ENCODE results near the gene TPST2. TPM values are rescaled to one million over a fixed set of nuclear protein-coding genes. Genes with fewer than 3 reads are reported as not detected.

The TPST2 gene
- total RNA-seq, 1 donor from 2014 or later, result 18.5 TPM

GRCh38 chr22:26545827-26546226 is 44.1 kb downstream of the TPST2 start:
- Mint-ChIP-seq H3K27me3 (ENCODE audit: low read depth) (no peaks in the 10 kb centered on the region), H3K36me3 (peaks cover 2% of the 10 kb centered on the region), H3K9me3 (no peaks in the 10 kb centered on the region), H3K4me1 (peaks cover 5% of the 10 kb centered on the region), H3K27ac (peak overlapping the region; percentile 5), H3K4me3 (no peak overlapping the region)
- no peak for TF ChIP-seq CTCF (IDR thresholded peaks at IDR 0.05; ENCODE audit: unreplicated experiment)
- no peak for DNase-seq (ENCODE audit: low spot score in 2 of 2, unreplicated experiment in 2 of 2)

- H3K4me1 Mint-ChIP-seq, result peaks cover 5% of the 10 kb centered on the region
- peaks cover 2% of the 10 kb centered on the region for H3K36me3 Mint-ChIP-seq
- no peaks in the 10 kb centered on the region for H3K27me3 Mint-ChIP-seq (ENCODE audit: low read depth)
- TF ChIP-seq CTCF (IDR thresholded peaks at IDR 0.05; ENCODE audit: unreplicated experiment), result no peak
- no peaks in the 10 kb centered on the region for H3K9me3 Mint-ChIP-seq
- no peak overlapping the region for H3K4me3 Mint-ChIP-seq
- H3K27ac Mint-ChIP-seq, result no peak overlapping the region
- no peak for DNase-seq (ENCODE audit: low spot score in 2 of 2, unreplicated experiment in 2 of 2)
Observed at GRCh38 chr22:26545385-26545784, 44.5 kb downstream of the TPST2 start.

GRCh38 chr22:26544489-26544888 is 45.4 kb downstream of the TPST2 start:
- no peak for TF ChIP-seq CTCF (IDR thresholded peaks at IDR 0.05; ENCODE audit: unreplicated experiment)
- DNase-seq (ENCODE audit: low spot score in 2 of 2, unreplicated experiment in 2 of 2), result no peak
- Mint-ChIP-seq H3K4me3 (no peak overlapping the region), H3K4me1 (peaks cover 5% of the 10 kb centered on the region), H3K9me3 (no peaks in the 10 kb centered on the region), H3K36me3 (peaks cover 2% of the 10 kb centered on the region), H3K27me3 (ENCODE audit: low read depth) (no peaks in the 10 kb centered on the region), H3K27ac (peak overlapping the region; percentile 25)

- Mint-ChIP-seq H3K36me3 (peaks cover 2% of the 10 kb centered on the region), H3K9me3 (no peaks in the 10 kb centered on the region), H3K4me3 (no peak overlapping the region), H3K27me3 (ENCODE audit: low read depth) (no peaks in the 10 kb centered on the region), H3K27ac (no peak overlapping the region), H3K4me1 (no peaks in the 10 kb centered on the region)
- no peak for TF ChIP-seq CTCF (IDR thresholded peaks at IDR 0.05; ENCODE audit: unreplicated experiment)
- DNase-seq (ENCODE audit: low spot score in 2 of 2, unreplicated experiment in 2 of 2), result no peak
Observed at GRCh38 chr22:26542831-26543230, 47.1 kb downstream of the TPST2 start.

GRCh38 chr22:26541167-26541819 is 48.6 kb downstream of the TPST2 start:
- Mint-ChIP-seq H3K27me3 (ENCODE audit: low read depth) (no peaks in the 10 kb centered on the region), H3K36me3 (peaks cover 4% of the 10 kb centered on the region), H3K27ac (no peak overlapping the region), H3K4me1 (no peaks in the 10 kb centered on the region), H3K4me3 (no peak overlapping the region), H3K9me3 (no peaks in the 10 kb centered on the region)
- no peak for TF ChIP-seq CTCF (IDR thresholded peaks at IDR 0.05; ENCODE audit: unreplicated experiment)
- DNase-seq (ENCODE audit: low spot score in 2 of 2, unreplicated experiment in 2 of 2), result no peak

GRCh38 chr22:26540119-26540518 is 49.8 kb downstream of the TPST2 start:
- Mint-ChIP-seq H3K27ac (no peak overlapping the region), H3K4me3 (no peak overlapping the region), H3K36me3 (peaks cover 4% of the 10 kb centered on the region), H3K27me3 (ENCODE audit: low read depth) (no peaks in the 10 kb centered on the region), H3K9me3 (no peaks in the 10 kb centered on the region), H3K4me1 (no peaks in the 10 kb centered on the region)
- DNase-seq (ENCODE audit: low spot score in 2 of 2, unreplicated experiment in 2 of 2), result no peak
- TF ChIP-seq CTCF (IDR thresholded peaks at IDR 0.05; ENCODE audit: unreplicated experiment), result no peak

Data from mesothelial cell of epicardium (in vitro differentiated cells).